Uterus (tissue), 2 donors: ENCODE measurements around the gene SASH1.

Experiments
- POLR2A ChIP-seq, 2 donors: fragments of 450-650 bp; IDR thresholded peaks; one replicate each; pipeline ENCODE4 v1.6.1; 2016; ENCODE audit warnings: antibody characterized with exemption in 2 of 2, mild to moderate bottlenecking in 1 of 2, moderate library complexity in 1 of 2
- TF ChIP-seq, protein P1 (sequence below), 4 experiments: fragments of 200-600 bp in 2 of 4; fragments of 450-650 bp in 2 of 4; sonication (generic) in 2 of 4; IDR thresholded peaks; one replicate each; pipeline ENCODE4 v1.5.1; 2016 to 2019; ENCODE audit warnings: antibody characterized with exemption in 4 of 4, mild to moderate bottlenecking in 2 of 4, moderate library complexity in 1 of 4

- TF ChIP-seq, protein P1, sequence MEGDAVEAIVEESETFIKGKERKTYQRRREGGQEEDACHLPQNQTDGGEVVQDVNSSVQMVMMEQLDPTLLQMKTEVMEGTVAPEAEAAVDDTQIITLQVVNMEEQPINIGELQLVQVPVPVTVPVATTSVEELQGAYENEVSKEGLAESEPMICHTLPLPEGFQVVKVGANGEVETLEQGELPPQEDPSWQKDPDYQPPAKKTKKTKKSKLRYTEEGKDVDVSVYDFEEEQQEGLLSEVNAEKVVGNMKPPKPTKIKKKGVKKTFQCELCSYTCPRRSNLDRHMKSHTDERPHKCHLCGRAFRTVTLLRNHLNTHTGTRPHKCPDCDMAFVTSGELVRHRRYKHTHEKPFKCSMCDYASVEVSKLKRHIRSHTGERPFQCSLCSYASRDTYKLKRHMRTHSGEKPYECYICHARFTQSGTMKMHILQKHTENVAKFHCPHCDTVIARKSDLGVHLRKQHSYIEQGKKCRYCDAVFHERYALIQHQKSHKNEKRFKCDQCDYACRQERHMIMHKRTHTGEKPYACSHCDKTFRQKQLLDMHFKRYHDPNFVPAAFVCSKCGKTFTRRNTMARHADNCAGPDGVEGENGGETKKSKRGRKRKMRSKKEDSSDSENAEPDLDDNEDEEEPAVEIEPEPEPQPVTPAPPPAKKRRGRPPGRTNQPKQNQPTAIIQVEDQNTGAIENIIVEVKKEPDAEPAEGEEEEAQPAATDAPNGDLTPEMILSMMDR (IDR thresholded peaks at IDR 0.05), result no peak
- no peak for TF ChIP-seq POLR2A (IDR thresholded peaks at IDR 0.05)
Measured at GRCh38 chr6:148298683-148299082, 44.0 kb upstream of the SASH1 start.
